SK-N-MC (cell line): ENCODE measurements around the gene C1QTNF1.

Experiments used
- DNase-seq: peaks from one replicate; pipeline ENCODE4 v3.0.0-alpha.2; 2011; ENCODE audit warnings: low read depth, low spot score
- H3K27ac ChIP-seq: fragments of 200-600 bp; sonication (generic); 2 replicates; pipeline ENCODE4 v1.5.1; 2016; ENCODE audit warnings: mixed run types
- H3K36me3 ChIP-seq: fragments of 200-600 bp; sonication (generic); 2 replicates; pipeline ENCODE4 v1.6.1; 2017; ENCODE audit warnings: antibody characterized with exemption, low read length, mixed read lengths; ENCODE audit not compliant: insufficient read depth
- H3K4me3 ChIP-seq: fragments of 200-600 bp; sonication (generic); 2 replicates; pipeline ENCODE4 v1.5.1; 2016
- H3K9ac ChIP-seq: fragments of 200-600 bp; sonication (generic); 2 replicates; pipeline ENCODE4 v1.8.0; 2017; ENCODE audit warnings: mixed run types, mixed read lengths; ENCODE audit not compliant: insufficient read length
- H3K9me3 ChIP-seq: fragments of 200-600 bp; sonication (generic); 2 replicates; pipeline ENCODE4 v1.6.1; 2017; ENCODE audit warnings: low read depth, mild to moderate bottlenecking, antibody characterized with exemption, low read length, moderate library complexity, mixed read lengths
- EZH2 ChIP-seq: fragments of 200-600 bp; sonication (generic); IDR thresholded peaks from one replicate; pipeline ENCODE4 v1.6.1; 2017; ENCODE audit warnings: antibody characterized with exemption
- FOXP2 ChIP-seq: optimal IDR thresholded peaks from 2 replicates; pipeline ENCODE3; 2011; ENCODE audit warnings: mild to moderate bottlenecking, moderate library complexity; ENCODE audit not compliant: insufficient read depth; ENCODE audit errors: extremely low read length, control extremely low read depth
- POLR2AphosphoS5 ChIP-seq: IDR thresholded peaks from 2 replicates; pipeline ENCODE4 v1.6.1; 2012; ENCODE audit warnings: mild to moderate bottlenecking, low read depth, low read length, borderline replicate concordance

C1QTNF1 gene

DNA sequence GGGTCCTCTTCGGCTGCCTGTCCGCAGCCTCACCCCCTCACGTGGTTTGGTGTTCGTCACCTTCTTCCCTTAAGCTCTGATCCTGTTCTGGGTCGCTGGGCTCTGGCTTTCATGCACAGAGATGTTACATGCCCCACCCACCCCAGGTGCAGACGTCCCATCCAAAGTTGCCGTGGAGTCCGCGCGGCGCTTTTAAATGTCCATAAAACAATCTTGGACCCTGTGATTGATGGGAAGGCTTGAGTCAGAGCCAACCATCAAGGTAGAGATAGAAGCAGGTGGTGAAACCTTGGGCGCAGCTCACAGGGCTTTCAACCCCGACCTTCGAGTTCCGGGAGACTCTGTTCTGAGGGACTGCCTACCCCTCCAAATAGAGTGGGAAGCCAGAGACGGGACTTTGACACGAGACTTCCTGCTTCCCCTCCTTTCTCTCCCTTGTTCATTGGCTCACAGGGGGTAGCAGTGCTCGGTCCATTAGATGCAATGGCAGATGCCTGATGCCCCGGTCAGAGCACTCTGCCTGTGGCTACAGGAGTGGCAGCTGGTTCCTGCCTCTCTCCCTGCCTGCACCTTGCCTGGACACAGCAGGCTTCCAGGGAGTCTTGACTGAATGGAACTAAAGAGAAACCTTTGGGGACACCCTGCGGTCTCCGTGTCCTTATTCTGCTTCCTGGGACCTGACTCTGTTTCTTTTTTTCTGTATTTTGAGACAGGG lies 54.7 kb downstream of the C1QTNF1 start:
- TF ChIP-seq POLR2AphosphoS5 (no peak), FOXP2 (no peak), EZH2 (no peak)
- no peak overlapping the region for H3K9ac ChIP-seq
- no peak overlapping the region for H3K4me3 ChIP-seq
- no peaks in the 10 kb centered on the region for H3K9me3 ChIP-seq
- no peak for DNase-seq
- H3K27ac ChIP-seq, result no peak overlapping the region
- H3K36me3 ChIP-seq, result no peaks in the 10 kb centered on the region; the same call in 1 of the 2 replicates

DNA sequence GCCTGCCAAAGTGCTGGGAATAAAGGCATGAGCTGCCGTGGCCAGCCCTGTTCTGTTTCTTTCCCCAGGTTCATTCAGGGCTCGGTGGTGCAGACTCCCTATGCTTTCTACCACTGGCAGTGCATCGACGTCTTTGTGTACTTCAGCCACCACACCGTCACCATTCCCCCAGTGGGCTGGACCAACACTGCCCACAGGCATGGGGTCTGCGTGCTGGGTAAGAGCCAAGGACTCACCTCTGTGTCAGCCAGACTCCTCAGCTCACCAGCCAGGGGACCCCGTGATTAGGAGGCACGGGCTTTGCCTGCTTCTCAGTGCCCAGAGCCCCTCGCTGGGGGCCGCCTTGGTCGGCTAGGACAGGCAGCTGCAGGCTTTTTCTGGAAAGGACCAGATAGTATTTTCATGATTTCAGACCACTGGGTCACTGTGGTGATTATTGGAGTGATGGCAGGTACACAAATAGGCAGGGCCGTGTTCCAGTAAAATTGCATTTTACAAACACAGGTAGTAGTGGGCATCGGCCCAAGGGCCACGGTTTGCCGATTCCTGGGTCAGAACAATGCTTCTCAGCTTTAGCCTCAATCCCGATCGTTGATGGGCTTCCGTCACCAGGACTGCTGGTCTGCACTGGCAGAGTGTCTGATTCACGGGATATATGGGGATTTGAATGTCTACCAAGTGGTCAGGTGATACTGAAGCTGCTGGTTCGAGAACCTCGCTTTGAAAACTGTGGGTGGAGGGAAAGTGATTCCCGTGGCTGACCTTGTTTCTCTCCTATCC lies 55.6 kb downstream of the C1QTNF1 start:
- no peak for DNase-seq
- H3K36me3 ChIP-seq, result no peaks in the 10 kb centered on the region; the same call in 1 of the 2 replicates
- no peak overlapping the region for H3K27ac ChIP-seq
- H3K9ac ChIP-seq, result no peak overlapping the region
- TF ChIP-seq POLR2AphosphoS5 (no peak), EZH2 (no peak), FOXP2 (no peak)
- H3K9me3 ChIP-seq, result no peaks in the 10 kb centered on the region
- H3K4me3 ChIP-seq, result no peak overlapping the region

GRCh38 chr17:79080349-79080748 lies 56.4 kb downstream of the C1QTNF1 start:
- Histone ChIP-seq H3K4me3 (no peak overlapping the region), H3K27ac (no peak overlapping the region)

GRCh38 chr17:79080761-79081290 lies 56.9 kb downstream of the C1QTNF1 start:
- Histone ChIP-seq H3K9me3 (no peaks in the 10 kb centered on the region), H3K4me3 (no peak overlapping the region), H3K9ac (no peak overlapping the region), H3K27ac (no peak overlapping the region), H3K36me3 (no peaks in the 10 kb centered on the region; the same call in 1 of the 2 replicates)
- DNase-seq, result no peak
- TF ChIP-seq POLR2AphosphoS5, result no peak
- no peak for TF ChIP-seq EZH2
- no peak for TF ChIP-seq FOXP2

More at GRCh38 chr17:79080349-79080748, 56.4 kb downstream of the C1QTNF1 start:
- TF ChIP-seq EZH2 (no peak), POLR2AphosphoS5 (no peak), FOXP2 (no peak)
- no peaks in the 10 kb centered on the region; the same call in 1 of the 2 replicates for H3K36me3 ChIP-seq
- H3K9ac ChIP-seq, result no peak overlapping the region
- no peak for DNase-seq
- H3K9me3 ChIP-seq, result no peaks in the 10 kb centered on the region

DNA sequence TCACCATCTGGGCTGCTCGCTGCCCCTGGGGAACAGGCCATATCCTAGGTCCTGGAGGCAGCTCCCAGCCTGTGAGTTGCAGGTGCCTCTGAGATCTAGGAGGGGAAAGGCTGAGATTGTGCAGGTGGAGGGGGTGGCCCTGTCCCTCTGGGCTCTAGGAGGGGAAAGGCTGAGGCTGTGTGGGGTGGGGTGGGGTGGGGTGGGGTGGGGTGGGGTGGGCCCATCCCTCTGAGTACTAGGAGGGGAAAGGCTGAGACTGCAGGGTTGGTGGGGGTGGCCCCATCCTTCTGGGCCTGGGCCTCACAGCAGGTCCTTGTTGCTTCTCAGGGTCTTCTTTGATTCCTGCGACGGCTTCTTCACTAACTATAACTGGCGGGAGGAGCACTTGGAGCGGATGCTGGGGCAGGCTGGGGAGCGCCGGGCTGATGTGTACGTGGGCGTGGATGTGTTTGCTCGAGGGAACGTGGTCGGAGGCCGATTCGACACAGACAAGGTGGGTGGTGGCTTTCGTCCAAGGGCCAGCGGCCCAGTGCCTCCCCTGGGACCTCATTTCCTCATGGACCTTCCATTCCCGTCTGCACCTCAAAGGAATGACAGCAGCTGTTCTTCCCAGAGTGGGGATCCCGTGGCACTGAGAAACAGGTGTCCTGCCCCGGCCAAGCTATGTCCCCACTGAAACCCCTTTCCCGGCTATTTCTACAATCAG lies 57.8 kb downstream of the C1QTNF1 start:
- Histone ChIP-seq H3K4me3 (no peak overlapping the region), H3K36me3 (no peaks in the 10 kb centered on the region; the same call in 1 of the 2 replicates), H3K9ac (no peak overlapping the region), H3K9me3 (no peaks in the 10 kb centered on the region), H3K27ac (no peak overlapping the region)
- no peak for DNase-seq
- TF ChIP-seq EZH2 (no peak), POLR2AphosphoS5 (no peak), FOXP2 (no peak)

DNA sequence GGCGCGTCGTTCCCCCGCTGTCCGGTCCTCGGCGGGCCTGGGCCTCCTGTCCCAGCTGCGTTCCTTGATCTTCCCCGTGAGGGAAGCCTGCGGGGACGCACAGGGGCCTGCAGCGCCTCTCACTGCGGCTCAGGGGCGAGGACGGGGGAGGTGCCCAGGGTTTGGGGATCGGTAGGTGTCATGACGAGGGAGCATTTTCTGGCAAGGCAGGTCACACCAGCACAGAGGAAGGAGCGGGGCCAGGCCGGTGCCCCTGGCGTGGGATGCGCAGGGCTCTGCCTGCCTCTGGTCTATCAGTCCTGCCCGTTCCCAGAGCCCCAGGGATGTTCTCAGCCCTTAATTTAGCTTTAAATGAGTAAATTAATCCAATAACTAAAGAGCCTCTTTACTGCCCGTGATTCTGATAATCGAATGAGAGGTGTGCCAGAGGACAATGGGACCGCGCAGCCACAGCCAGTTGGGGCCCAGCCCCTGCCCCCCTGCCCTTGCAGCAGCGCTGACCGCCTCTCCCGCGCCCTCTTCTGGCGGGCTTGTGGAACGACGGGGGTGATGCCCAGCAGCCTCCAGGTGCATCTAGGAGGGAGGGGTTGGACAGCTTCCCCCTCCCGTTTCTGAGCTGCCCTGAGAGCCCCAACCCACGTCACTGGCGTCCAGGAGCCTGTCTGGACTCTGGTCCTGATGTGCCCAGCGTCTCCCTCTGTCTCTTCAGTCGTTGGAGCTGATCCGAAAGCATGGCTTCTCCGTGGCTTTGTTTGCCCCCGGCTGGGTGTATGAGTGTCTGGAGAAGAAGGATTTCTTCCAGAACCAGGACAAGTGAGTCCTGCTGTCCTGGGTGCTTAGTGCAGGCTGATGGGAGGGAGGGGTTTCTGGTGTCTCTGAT lies 58.6 kb downstream of the C1QTNF1 start:
- TF ChIP-seq EZH2, result no peak
- no peak for TF ChIP-seq FOXP2
- no peak for TF ChIP-seq POLR2AphosphoS5
- no peak for DNase-seq
- Histone ChIP-seq H3K4me3 (no peak overlapping the region), H3K9me3 (no peaks in the 10 kb centered on the region), H3K36me3 (no peaks in the 10 kb centered on the region; the same call in 1 of the 2 replicates), H3K27ac (no peak overlapping the region), H3K9ac (no peak overlapping the region)

DNA sequence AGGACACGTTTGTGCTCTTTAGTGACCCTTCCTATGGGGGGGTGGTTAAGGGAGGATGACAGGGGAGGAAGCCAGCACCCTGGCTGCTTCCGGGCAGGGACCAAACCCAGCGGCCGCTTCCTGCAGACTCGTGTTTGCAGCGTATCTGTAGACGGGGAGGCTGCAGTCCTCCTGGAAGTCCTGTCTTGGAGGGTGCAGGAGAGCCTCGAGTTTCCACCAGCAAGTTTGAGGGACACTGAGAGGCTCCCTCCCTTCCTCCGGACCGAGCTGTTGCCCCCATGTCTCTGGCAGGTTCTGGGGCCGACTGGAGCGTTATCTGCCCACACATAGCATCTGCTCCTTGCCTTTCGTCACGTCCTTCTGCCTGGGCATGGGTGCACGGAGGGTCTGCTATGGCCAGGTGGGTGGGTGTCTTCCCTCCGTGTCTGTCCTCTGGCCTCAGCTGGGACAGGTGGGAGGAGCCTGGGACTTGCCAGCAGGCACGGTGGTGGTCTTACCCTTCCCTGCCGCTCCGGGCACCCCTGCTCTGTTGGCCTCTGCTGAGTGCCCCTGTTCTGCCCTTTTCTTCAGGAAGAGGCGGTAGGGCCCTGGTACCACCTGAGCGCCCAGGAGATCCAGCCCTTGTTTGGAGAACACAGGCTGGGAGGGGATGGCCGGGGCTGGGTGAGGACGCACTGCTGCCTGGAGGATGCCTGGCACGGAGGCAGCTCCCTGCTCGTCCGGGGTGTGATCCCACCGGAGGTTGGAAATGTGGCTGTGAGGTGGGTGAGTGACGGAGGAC lies 59.4 kb downstream of the C1QTNF1 start:
- Histone ChIP-seq H3K27ac (no peak overlapping the region), H3K36me3 (no peaks in the 10 kb centered on the region; the same call in 1 of the 2 replicates), H3K9ac (no peak overlapping the region), H3K9me3 (no peaks in the 10 kb centered on the region), H3K4me3 (no peak overlapping the region)
- TF ChIP-seq EZH2, result no peak
- TF ChIP-seq FOXP2, result no peak
- no peak for TF ChIP-seq POLR2AphosphoS5
- no peak for DNase-seq
